Measurements from ENCODE around the gene ITGAL. TPM values are rescaled to one million over a fixed set of nuclear protein-coding genes. Genes with fewer than 3 reads are reported as not detected.
A peak's percentile ranks its signal among the peaks of the same experiment; 100 is the strongest.

ITGAL gene
- total RNA-seq, 2 donors from 2014 or later, result 517 to 673 TPM

DNA sequence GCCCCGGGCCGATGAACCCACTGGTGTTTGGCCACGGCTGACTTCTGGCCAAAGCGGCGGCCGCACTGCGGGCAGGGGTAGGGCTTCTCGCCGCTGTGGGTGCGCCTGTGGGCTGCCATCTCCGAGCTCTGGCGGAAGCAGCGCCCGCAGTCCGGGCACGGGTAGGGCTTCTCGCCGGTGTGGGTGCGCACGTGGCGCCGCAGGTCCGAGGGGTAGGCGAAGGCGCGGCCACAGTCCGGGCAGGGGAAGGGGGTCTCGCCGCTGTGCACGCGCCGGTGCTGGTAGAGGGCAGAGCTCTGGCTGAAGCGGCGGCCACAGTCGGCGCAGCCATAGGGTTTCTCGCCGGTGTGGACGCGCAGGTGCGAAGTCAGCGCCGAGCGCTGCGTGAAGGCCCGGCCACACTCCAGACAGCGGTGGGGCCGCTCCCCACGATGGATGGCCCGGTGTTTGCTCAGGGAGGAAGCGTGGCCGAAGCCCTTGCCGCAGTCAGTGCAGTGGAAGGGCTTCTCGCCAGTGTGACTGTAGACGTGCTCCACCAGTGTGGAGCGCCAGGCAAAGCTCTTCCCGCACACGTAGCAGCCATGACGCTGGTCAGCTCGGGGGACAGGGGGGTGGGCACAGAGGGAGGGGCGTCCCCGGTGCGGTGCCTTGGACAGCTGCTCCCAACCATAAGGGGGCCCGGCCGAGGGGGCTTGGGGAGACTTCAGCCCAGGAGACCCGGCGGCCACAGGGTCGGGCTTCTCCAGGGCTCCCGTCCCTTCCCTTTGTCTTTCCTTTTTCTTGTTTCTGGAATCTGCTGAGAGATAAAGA is 83.0 kb downstream of the ITGAL start:
- peaks cover 3 to 10% of the 10 kb centered on the region in 2 donors for H3K36me3 Mint-ChIP-seq (ENCODE audit: insufficient read depth in 2 of 2)
- H3K4me3 Mint-ChIP-seq, result peak overlapping the region; percentile 77 to 94
- ATAC-seq (replicated peaks in 1 of 2) (no peak), DNase-seq (no peak)
- H3K9me3 Mint-ChIP-seq, result no peaks in the 10 kb centered on the region
- peaks cover 76% of the 10 kb centered on the region for H3K4me1 Mint-ChIP-seq (ENCODE audit: low read depth)
- H3K27me3 Mint-ChIP-seq (ENCODE audit: low read depth), result no peaks in the 10 kb centered on the region
- H3K27ac Mint-ChIP-seq, result peak overlapping the region; percentile 68

DNA sequence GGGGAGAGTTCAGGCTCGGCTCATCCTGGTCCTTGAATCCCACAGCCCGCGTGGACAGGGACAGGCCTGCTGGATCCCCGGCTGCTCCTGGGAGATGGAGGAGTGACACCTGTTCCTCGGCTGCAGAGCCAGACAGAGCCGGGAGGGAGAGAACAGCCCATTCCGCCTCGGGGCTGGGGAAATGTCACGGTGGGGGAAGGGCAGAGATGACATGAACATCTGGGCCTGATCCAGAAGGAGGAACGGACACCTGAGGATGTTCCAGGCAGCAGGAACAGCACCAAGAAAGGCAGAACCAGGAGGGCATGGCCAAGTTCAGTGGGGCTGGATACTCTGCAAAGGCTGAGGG is 83.6 kb downstream of the ITGAL start:
- no peaks in the 10 kb centered on the region for H3K27me3 Mint-ChIP-seq (ENCODE audit: low read depth)
- no peaks in the 10 kb centered on the region for H3K9me3 Mint-ChIP-seq
- H3K4me3 Mint-ChIP-seq, result peak overlapping the region; percentile 77 to 94
- DNase-seq, result no peak
- peaks cover 77% of the 10 kb centered on the region for H3K4me1 Mint-ChIP-seq (ENCODE audit: low read depth)
- no peak for ATAC-seq (replicated peaks in 1 of 2)
- peaks cover 3 to 10% of the 10 kb centered on the region in 2 donors for H3K36me3 Mint-ChIP-seq (ENCODE audit: insufficient read depth in 2 of 2)
- H3K27ac Mint-ChIP-seq, result peak overlapping the region; percentile 68

DNA sequence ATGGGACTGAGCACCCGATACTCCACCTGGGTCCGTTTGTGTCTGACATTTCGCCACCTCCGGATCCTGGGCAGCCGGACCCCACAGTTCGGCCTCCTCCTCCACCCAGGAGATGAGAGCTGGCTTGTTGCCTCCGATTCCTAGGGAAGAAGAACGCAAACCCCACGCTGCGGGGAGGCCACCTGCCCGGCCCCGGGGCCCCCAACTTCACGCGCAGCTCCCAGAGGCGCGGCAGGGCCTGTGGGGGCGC is 85.1 kb downstream of the ITGAL start:
- ATAC-seq (replicated peaks in 1 of 2) (no peak), DNase-seq (no peak)
- Mint-ChIP-seq H3K4me3 (peak overlapping the region; percentile 90 to 94), H3K9me3 (no peaks in the 10 kb centered on the region), H3K27ac (peak overlapping the region; percentile 93), H3K36me3 (ENCODE audit: insufficient read depth in 2 of 2) (peaks cover 0 to 10% of the 10 kb centered on the region in 2 donors), H3K4me1 (ENCODE audit: low read depth) (peaks cover 69% of the 10 kb centered on the region), H3K27me3 (ENCODE audit: low read depth) (no peaks in the 10 kb centered on the region)

DNA sequence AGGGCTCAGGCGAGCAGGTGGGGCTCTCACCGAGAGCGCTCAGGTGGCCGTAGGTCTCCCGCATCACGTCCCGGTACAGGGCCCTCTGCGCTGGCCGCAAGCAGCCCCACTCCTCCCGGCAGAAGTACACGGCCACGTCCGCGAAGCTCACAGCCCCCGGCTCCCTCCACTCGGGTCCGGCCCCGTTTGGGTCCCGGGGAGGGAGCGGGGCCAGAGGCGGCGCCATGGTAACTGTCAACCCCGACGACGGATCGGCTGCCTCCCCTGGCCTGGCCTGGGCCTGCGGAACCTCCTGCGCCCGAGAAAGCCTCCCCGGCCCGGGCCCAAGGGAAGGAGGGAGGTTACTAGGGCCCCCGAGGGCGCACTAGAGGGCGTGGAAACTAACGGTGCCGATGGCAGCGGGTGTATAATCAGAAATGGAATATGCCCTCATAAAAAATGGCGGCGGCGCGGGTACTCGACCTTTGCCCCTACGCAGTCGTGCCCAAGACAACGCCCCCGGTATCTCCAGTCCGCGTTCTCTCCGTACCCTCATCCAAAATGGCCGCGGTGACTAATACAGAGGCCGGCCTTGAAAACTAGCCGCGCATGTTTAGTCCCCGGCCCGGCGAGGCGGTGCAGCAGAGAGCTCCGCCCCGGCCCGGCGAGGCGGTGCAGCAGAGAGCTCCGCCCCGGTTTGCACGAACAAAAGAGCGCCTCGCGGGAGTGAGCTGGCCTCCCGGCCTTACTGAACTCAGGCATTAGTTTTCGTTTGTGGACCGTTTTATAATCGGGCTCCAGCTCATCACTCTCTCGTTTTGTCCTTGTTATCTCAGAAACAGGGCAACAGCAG is 85.6 kb downstream of the ITGAL start, which contains the start of gene ZNF764:
Gene ZNF764, minus strand, starts transcription at position 418 of the 832 bp plus-strand sequence. Its CDS starts 192 bp downstream, at position 226.
- Mint-ChIP-seq H3K36me3 (ENCODE audit: insufficient read depth in 2 of 2) (peaks cover 0 to 10% of the 10 kb centered on the region in 2 donors), H3K4me1 (ENCODE audit: low read depth) (peaks cover 64% of the 10 kb centered on the region)

DNA sequence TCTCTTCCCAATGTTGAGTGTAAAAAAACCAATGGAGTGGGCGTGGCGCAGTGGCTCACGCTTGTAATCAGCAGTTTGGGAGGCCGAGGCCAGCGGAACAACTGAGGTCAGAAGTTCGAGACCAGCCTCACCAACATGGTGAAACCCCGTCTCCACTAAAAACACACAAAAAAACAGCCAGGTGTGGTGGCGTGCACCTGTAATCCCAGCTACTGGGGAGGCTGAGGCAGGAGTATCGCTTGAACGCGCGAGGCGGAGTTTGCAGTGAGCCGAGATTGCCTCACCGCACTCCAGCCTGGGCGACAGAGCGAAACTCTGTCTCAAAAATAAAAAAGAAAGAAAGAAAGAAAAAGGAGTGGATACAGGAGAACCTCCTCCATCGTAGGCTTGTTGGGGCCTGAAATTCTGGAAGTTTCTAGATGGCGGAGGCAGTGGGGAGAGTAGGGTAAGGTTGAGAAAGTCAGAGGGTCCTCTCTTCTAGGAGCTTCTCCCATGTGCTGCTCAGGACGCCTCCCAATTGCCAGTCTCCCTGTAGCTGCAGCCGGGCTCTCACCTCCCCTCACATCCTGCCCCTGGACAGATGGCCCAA is 86.3 kb downstream of the ITGAL start:
- Mint-ChIP-seq H3K9me3 (no peaks in the 10 kb centered on the region), H3K4me1 (ENCODE audit: low read depth) (peaks cover 57% of the 10 kb centered on the region), H3K36me3 (ENCODE audit: insufficient read depth in 2 of 2) (peaks cover 0 to 10% of the 10 kb centered on the region in 2 donors), H3K4me3 (peak overlapping the region; percentile 90 to 94), H3K27me3 (ENCODE audit: low read depth) (no peaks in the 10 kb centered on the region), H3K27ac (peak overlapping the region; percentile 85)
- DNase-seq, result no peak
- no peak for ATAC-seq (replicated peaks in 1 of 2)

More for the DNA sequence above, 85.6 kb downstream of the ITGAL start, which contains the start of gene ZNF764:
- H3K27ac Mint-ChIP-seq, result peak within 1 kb of the TSS; percentile 93
- ATAC-seq (replicated peaks in 1 of 2) (peak; percentile 95), DNase-seq (peak; percentile 97 to 98)
- no peaks in the 10 kb centered on the region for H3K27me3 Mint-ChIP-seq (ENCODE audit: low read depth)
- peak within 1 kb of the TSS; percentile 90 to 94 for H3K4me3 Mint-ChIP-seq
- no peaks in the 10 kb centered on the region for H3K9me3 Mint-ChIP-seq

DNA sequence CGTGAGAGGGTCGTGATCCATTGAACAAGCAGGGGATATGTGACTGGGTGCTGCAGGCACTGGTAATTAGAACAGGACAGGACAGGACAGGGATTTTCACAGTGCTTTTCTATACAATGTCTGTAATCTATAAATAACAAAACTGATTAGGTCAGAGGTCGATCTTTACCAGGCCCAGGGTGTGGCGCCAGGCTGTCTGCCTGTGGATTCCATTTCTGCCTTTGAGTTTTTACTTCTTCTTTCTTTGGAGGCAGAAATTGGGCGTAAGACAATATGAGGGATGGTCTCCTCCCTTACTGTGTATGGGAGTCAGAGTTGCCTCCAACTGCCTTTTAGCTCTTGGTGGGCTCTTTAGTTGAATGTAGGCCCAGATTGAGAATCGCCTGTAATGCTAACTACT is 87.1 kb downstream of the ITGAL start:
- Mint-ChIP-seq H3K27ac (no peak overlapping the region), H3K4me3 (peak overlapping the region; percentile 35 to 51), H3K4me1 (ENCODE audit: low read depth) (peaks cover 49% of the 10 kb centered on the region), H3K27me3 (ENCODE audit: low read depth) (no peaks in the 10 kb centered on the region), H3K9me3 (no peaks in the 10 kb centered on the region), H3K36me3 (ENCODE audit: insufficient read depth in 2 of 2) (peaks cover 0 to 5% of the 10 kb centered on the region in 2 donors)
- no peak for ATAC-seq (replicated peaks in 1 of 2)
- DNase-seq, result no peak

DNA sequence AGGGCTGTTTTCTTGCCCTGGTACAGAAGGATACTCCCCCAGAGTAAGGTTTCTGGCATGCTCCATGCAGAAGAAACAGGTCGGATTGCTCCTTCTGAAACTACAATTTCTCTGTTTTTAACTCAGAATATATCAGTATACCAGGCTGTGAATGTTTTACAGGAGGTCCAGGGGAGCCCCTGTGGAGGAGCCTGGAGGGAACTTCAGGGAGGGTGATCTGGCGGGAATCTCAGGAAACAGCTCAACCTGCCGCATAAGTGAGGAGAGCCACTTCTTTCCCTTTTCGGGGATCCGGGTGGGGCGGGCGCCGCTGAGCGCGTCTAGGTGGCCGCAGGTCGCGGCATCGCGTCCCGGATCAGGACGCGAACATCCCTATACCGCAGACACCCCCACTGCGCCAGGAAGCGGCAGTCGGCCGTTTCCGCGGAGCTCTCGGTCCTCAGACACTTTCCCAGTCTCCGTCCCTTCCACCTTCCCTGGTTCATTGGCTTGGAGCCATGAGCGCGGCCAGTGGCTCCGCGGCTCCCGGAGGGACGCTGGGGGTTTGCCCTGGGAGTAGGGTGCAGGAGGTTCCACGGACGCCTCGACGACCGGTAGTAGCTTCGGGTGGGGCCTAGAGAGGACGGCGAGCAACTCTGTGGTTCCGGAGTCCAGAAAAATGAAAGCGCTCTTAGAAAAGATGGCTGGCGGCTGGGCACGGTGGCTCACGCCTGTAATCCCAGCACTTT is 88.7 kb downstream of the ITGAL start:
- H3K4me1 Mint-ChIP-seq (ENCODE audit: low read depth), result peaks cover 46% of the 10 kb centered on the region
- peaks cover 0 to 5% of the 10 kb centered on the region in 2 donors for H3K36me3 Mint-ChIP-seq (ENCODE audit: insufficient read depth in 2 of 2)
- peak overlapping the region; percentile 40 for H3K27ac Mint-ChIP-seq
- no peaks in the 10 kb centered on the region for H3K9me3 Mint-ChIP-seq
- H3K4me3 Mint-ChIP-seq, result peak overlapping the region; percentile 90
- DNase-seq, result no peak
- no peaks in the 10 kb centered on the region for H3K27me3 Mint-ChIP-seq (ENCODE audit: low read depth)
- ATAC-seq (replicated peaks in 1 of 2), result no peak

DNA sequence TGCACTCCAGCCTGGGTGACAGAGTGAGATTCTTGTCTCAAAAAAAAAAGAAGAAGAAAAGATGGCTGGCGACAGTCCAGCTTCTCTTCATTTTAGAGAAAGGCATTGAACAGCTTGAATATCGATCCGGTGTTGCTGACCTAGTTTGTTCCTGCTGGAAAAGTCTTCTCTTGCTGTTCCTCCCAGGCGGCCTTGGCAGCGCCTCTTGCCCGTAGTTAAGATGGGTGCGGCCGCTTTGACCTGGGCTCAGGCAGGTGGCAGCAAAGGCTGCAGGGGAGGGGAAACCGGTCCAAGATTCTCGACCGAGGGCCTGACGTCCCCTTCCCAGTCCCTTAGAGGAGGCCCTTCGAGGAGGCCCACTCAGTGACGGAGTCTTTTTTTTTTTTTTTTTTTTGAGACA is 89.5 kb downstream of the ITGAL start:
- DNase-seq (no peak), ATAC-seq (replicated peaks in 1 of 2) (no peak)
- Mint-ChIP-seq H3K27me3 (ENCODE audit: low read depth) (no peaks in the 10 kb centered on the region), H3K4me3 (peak overlapping the region; percentile 90), H3K4me1 (ENCODE audit: low read depth) (peaks cover 46% of the 10 kb centered on the region), H3K36me3 (ENCODE audit: insufficient read depth in 2 of 2) (peaks cover 0 to 5% of the 10 kb centered on the region in 2 donors), H3K27ac (no peak overlapping the region), H3K9me3 (no peaks in the 10 kb centered on the region)

DNA sequence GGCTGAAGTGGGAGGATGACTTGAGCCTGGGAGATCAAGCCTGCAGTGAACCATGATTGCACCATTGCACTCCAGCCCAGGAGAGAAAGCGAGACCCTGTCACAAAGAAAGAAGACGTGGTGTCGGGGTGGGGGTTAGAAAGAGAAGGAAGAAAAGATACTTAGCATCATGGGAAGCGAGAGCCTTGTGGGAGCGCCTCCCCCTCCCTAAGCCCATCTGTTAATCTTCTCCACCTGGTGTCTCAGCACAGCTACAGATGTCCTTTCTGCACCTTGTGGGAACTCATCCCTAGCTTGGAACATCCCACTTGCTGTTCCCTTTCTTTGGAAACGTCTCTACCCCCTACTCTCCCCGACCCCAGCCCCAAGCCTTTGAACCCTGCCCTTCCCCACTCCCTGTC is 93.0 kb downstream of the ITGAL start:
- ATAC-seq (replicated peaks in 1 of 2), result no peak
- Mint-ChIP-seq H3K4me3 (no peak overlapping the region), H3K27ac (no peak overlapping the region), H3K36me3 (ENCODE audit: insufficient read depth in 2 of 2) (no peaks in the 10 kb centered on the region), H3K27me3 (ENCODE audit: low read depth) (no peaks in the 10 kb centered on the region), H3K4me1 (ENCODE audit: low read depth) (peaks cover 47% of the 10 kb centered on the region), H3K9me3 (no peaks in the 10 kb centered on the region)
- no peak for DNase-seq

DNA sequence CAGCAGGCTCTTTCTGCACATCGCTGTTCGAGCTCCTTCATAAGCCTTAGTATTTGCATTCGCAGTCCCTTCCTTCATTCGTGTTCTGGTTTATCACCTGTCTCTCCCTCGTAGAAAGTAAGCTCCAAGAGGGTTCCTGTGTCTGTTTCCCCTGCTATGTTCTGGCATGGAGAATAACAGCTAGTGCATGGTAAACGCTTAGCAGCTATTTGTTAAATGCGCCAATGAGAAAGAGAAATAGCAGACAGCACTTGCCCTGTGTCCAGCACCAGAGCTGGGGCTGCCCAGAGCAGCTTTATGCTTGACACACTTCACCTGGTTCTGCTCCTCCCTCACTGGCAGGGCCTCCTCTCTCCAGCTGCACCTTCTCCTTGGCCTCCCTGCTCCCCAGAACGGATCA is 93.4 kb downstream of the ITGAL start:
- Mint-ChIP-seq H3K9me3 (no peaks in the 10 kb centered on the region), H3K36me3 (ENCODE audit: insufficient read depth in 2 of 2) (no peaks in the 10 kb centered on the region), H3K4me3 (no peak overlapping the region), H3K4me1 (ENCODE audit: low read depth) (peaks cover 48% of the 10 kb centered on the region), H3K27ac (no peak overlapping the region), H3K27me3 (ENCODE audit: low read depth) (no peaks in the 10 kb centered on the region)
- ATAC-seq (replicated peaks in 1 of 2) (no peak), DNase-seq (no peak)

DNA sequence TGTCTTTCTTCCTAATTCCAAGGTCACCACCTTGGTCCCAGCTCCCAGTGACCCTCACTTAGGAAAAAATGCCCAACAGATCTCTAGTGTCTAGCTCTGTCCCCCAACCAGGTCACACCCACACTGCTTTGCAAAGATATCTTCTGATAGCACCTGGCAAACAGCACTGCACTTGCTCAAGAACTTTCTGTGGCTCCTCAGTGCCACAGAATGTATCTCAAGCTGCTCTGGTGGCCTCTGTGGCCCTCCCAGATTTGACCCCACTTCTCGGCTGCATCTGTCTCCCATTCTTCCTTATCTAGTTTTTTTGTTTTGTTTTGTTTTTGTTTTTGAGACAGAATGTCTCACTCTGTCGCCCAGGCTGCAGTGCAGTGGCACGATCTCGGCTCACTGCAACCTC is 94.0 kb downstream of the ITGAL start:
- H3K9me3 Mint-ChIP-seq, result no peaks in the 10 kb centered on the region
- no peak for ATAC-seq (replicated peaks in 1 of 2)
- no peaks in the 10 kb centered on the region for H3K27me3 Mint-ChIP-seq (ENCODE audit: low read depth)
- H3K4me3 Mint-ChIP-seq, result no peak overlapping the region
- peaks cover 44% of the 10 kb centered on the region for H3K4me1 Mint-ChIP-seq (ENCODE audit: low read depth)
- H3K27ac Mint-ChIP-seq, result peak overlapping the region; percentile 83
- no peaks in the 10 kb centered on the region for H3K36me3 Mint-ChIP-seq (ENCODE audit: insufficient read depth in 2 of 2)
- DNase-seq, result no peak

DNA sequence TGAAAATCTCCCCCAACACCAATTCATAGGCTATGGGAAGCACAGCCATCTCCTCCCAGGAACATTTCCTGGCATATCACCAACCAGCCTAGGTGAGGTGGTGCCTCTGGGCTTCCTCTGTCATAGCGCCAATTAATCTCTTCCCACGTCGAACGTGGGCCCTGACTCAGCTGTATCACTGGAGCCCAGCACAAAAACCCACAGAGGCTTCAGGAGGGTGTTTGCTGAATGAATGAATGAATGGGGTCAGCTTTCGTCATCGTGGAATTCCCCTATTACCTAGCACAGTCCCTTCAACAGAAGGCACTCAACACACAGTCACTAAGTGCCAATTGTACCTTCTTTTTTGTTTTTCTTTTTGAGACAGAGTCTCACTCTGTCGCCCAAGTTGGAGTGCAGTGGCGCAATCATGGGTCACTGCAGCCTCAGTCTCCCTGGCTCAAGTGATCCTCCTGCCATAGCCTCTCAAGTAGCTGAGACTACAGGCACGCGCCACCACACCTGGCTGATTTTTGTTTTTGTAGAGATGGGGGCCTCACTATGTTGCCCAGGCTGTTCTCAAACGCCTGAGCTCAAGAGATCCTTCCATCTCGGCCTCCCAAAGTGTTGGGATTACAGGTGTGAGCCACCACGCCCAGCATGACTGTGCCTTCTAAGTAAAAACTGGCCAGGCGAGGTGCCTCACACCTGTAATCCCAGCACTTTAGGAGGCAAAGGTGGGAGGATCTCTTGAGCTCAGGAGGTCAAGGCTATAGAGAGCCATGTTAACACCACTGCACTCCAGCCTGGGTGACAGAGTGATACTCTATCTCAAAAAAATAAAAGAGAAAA is 94.8 kb downstream of the ITGAL start:
- Mint-ChIP-seq H3K27ac (peak overlapping the region; percentile 98), H3K27me3 (ENCODE audit: low read depth) (no peaks in the 10 kb centered on the region), H3K9me3 (no peaks in the 10 kb centered on the region), H3K36me3 (ENCODE audit: insufficient read depth in 2 of 2) (no peaks in the 10 kb centered on the region), H3K4me3 (peak overlapping the region; percentile 81 to 93), H3K4me1 (ENCODE audit: low read depth) (peaks cover 45% of the 10 kb centered on the region)
- ATAC-seq (replicated peaks in 1 of 2), result peak; percentile 47 to 59
- DNase-seq, result peak; percentile 71 to 84

Measured in activated T-cell treated with anti-CD3 and anti-CD28 coated beads, Interleukin-2, amount 50 U/mL, for 72 hours (primary cell).